GM18502 (cell line): Measurements from ENCODE around the gene SPDYE16.
A peak's percentile ranks its signal among the peaks of the same experiment; 100 is the strongest.
"Not testable (repeated sequence)": the region's sequence is repeated elsewhere in the genome, so short reads cannot be mapped to it uniquely, and the experiment has no call there.

Experiments
- ATAC-seq: cut with Tn5 transposase; IDR thresholded peaks from one replicate; pipeline ENCODE4 v1.9.1; 2021; ENCODE audit warnings: mild to moderate bottlenecking; ENCODE audit not compliant: unreplicated experiment, poor library complexity

Gene SPDYE16

DNA sequence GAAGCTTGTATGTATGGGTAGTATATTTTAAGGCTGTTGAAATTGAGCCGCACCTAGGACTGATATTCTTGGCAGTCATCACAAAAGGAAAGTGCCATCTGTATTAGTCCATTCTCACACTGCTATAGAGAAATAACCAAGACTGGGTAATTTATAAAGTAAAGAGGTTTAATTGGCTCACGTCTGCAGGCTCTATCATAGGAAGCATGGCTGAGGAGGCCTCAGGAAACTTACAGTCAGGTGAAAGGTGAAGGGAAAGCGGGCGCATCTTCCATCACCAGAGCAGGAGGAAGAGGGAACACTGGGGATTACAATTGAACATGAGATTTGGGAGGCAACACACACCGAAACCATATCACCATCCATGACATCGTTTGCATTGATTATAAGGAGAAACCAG, 8.9 kb upstream of the SPDYE16 start:
- not testable (repeated sequence) for ATAC-seq

DNA sequence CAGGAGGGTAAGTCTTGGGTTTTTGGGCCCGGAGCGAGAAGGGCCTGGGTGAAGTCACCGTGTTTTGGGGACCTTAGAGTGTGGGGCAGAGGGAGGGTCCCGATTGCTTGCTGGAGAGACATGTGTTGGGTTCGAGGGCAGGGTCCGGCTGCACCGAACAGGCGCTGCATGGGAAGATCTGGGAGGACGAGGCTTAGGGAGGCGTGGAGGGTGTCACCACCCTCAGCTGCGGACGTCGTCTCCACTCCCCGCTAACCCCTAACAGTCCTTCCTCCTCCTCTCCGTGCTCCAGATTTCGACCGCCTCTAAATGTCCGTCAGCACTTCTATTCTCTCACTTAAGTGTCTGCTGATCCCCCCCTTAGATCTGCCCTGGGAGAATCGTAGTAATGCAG, 6.8 kb upstream of the SPDYE16 start:
- ATAC-seq: not testable (repeated sequence)

- peak; percentile 100 for ATAC-seq
Measured at GRCh38 chr7:76549025-76549854, 6.1 kb upstream of the SPDYE16 start.

GRCh38 chr7:76531643-76532042, 11.5 kb downstream of the SPDYE16 start:
- not testable (repeated sequence) for ATAC-seq

DNA sequence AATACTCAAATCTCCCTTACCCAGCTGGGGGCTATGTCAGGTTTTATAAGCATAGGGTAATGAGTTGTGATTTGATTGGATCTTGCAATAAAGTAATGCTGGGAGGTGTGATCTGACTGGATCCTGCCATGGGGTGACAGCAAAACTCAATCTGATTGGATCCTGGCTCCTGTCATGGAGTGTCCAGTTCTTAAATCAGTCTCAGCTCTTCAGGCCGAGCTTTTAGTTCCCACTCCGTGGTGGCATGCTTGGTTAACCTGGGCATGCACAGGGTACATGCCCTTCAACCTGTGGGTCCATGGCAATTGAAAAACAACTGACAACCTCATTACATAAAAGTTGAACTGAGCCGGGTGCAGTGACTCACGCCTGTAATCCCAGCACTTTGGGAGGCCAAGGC, 16.9 kb downstream of the SPDYE16 start:
- not testable (repeated sequence) for ATAC-seq

DNA sequence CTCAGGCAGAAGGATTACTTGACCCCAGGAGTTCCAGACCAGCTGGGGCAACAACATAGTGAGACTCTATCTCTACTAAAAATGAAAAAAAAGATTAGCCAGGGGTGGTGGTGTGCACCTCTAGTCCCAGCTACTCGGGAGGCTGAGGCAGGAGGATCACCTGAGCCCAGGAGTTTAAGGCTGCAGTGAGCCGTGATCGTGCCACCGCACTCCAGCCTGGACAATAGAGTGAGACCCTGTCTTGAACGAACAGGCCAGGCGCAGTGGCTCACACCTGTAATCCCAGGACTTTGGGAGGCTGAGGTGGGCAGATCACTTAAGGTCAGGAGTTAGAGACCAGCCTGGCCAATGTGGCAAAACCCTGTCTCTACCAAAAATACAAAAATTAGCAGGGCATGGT, 26.2 kb downstream of the SPDYE16 start:
- not testable (repeated sequence) for ATAC-seq

GRCh38 chr7:76515999-76516443, 27.1 kb downstream of the SPDYE16 start:
- no peak for ATAC-seq

DNA sequence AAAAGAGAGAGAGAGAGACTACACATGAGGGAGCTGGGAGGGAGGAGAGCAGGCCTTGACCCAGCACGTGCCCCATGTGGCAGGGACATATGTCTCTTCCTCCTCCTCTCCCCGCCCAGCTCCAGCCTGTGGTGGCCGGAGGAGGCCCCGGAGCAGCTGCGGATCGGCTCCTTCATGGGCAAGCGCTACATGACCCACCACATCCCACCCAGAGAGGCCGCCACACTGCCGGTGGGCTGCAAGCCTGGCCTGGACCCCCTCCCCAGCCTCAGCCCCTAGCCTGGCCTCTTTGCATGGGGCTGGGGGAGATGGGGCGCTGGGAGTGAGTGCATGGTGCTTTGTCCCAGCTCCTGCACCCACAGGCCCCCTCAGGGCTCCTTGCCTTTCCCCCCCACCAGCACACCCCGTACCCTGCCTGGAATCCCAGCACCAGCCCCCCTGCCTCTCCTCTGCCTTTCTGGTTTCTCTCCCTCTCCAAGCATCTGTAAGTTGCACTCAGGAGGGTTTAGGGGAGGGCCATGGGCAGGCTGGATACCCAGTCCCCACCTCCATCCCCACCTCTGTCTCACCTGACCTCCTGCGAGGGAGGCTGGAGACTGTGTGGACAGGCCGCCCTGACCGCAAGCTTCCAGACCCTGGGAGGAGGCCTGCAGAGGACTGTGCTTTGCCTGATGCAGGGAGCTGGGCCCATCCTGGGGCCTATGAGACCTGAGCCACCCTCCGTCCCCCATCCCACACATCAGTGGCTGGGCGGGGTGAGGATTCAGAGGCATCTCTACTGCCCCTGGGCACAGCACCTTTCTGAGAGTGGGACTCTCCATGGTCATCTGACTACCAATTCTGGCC, 27.9 kb downstream of the SPDYE16 start:
- ATAC-seq: no peak

GRCh38 chr7:76513817-76514799, 29.0 kb downstream of the SPDYE16 start:
- ATAC-seq: no peak

GRCh38 chr7:76512941-76513816, 29.9 kb downstream of the SPDYE16 start:
- no peak for ATAC-seq

GRCh38 chr7:76511911-76512885, 30.9 kb downstream of the SPDYE16 start:
- ATAC-seq: not testable (repeated sequence)

GRCh38 chr7:76511200-76511910, 31.7 kb downstream of the SPDYE16 start:
- ATAC-seq: not testable (repeated sequence)

DNA sequence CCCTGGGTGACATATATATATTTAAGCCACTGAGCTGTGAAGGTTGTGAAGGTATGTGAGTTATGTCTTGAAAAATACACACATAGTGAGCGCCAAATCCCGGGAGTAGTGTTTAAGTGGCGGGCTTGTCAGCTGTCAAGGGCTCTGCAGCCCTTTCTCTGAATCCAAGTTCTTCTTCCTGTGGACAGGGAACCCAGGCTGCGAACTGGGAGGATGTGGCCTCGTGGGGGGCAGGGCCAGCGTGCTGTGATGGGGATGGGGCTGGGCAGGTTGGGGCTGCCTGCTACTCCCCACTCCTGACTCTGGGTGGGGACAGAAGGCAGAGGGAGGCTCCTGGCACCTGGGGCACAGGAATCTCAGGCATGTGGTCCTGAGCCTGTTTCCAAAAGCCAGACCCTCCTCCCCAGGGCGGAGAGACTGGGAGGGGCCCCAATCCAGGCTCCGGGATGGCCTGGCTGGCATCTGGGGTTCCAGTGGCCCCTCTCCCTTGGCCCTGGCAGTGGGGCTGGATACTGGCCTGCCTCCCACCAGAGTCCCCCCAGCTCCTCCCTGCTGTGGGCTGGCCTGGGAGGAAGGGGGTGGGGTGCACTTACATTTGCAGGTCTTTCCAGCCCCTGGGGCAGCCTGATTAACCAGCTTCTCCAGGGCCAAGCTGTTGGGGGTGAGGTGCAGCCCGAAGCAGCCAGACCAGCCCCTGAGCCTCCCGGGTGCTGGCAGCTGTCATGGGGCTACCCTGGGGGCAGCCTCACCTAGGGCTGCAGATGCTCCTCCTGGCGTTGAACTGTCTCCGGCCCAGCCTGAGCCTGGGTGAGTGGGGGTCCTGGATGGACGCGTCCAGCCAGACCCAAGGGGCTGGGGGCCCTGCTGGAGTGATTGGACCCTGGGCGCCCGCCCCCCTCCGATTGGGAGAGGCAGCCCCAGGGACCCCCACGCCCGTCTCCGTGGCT, 32.9 kb downstream of the SPDYE16 start, which contains the start of gene UPK3B:
UPK3B (plus strand) TSS at position 622 of the 947 bp plus-strand sequence; CDS start at position 723, 101 bp downstream.
- ATAC-seq: no peak

DNA sequence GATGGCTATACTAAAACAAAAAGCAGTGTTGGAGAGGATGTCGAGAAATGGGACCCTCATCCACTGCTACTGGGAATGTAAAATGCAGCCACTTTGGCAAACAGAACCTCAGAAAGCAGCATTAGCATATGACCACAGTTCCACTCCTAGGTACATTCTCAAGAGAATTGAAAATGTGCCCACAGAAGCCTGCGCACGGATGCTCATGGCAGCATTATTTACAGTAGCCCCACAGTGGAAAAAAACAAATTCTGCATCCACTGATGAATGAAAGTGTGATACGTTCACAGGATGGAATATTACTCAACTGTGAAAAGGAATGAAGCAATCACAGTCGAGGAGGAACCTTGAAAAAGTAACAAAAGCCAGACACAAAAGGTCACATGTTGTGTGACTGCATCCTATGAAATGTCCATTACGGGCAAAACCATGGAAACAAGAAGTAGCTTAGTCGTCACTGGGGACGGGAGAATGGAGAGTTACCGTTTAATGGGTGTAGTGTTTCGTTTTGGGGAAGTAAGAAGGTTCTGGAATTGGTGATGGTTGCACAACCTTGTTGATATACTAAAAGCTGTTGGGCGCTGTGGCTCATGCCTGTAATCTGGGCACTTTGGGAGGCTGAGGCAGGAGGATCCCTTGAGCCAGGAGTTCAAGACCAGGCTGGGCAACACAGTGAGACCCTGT, 35.2 kb downstream of the SPDYE16 start:
- no peak for ATAC-seq

DNA sequence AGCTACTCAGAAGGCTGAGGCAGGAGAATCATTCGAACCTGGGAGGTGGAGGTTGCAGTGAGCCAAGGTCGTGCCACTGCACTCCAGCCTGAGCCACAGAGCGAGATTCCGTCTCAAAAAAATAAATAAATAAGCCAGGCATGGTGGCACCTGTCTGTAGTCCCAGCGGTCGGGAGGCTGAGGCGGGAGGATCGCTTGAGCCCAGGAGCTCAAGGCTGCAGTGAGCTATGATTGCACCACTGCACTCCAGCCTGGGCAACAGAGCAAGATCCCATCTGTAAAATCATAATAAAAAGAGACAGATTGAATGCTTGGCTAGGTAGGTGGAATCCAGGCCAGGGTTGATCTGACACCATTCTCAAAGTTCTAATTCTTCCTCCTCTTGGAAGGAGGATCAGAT, 36.5 kb downstream of the SPDYE16 start:
- ATAC-seq: not testable (repeated sequence)

GRCh38 chr7:76506081-76506440, 37.0 kb downstream of the SPDYE16 start:
- no peak for ATAC-seq
